Psoas muscle (tissue), 8 donors: Measurements from ENCODE around the gene RBM47. TPM values are rescaled to one million over a fixed set of nuclear protein-coding genes. Genes with fewer than 3 reads are reported as not detected.
"Not testable (repeated sequence)": the region's sequence is repeated elsewhere in the genome, so short reads cannot be mapped to it uniquely, and the experiment has no call there.

Source experiments
- ATAC-seq, 4 donors: fragments of 200-7000 bp; cut with Tn5 transposase; one replicate each; pipeline ENCODE4 v1.9.1; 2020; ENCODE audit warnings: moderate library complexity in 3 of 4, mild to moderate bottlenecking in 2 of 4
- DNase-seq, 2 donors: peaks; one replicate each; pipeline ENCODE4 v3.0.0-alpha.2; 2020
- H3K27ac ChIP-seq: fragments of 200-600 bp; one replicate; pipeline ENCODE4 v1.8.0; 2022
- H3K27me3 ChIP-seq, 3 donors: fragments of 200-600 bp in 1 of 3; one replicate each; pipeline versions ENCODE4 v1.6.1 to v1.8.0; 2013 to 2022; ENCODE audit warnings: low read length in 2 of 3, mild to moderate bottlenecking in 2 of 3, moderate library complexity in 1 of 3; ENCODE audit not compliant: insufficient read depth in 3 of 3
- H3K36me3 ChIP-seq, 2 donors: fragments of 200-600 bp in 1 of 2; one replicate each; pipeline versions ENCODE4 v1.6.1 to v1.8.0; 2013 to 2022; ENCODE audit warnings: low read depth in 1 of 2, mild to moderate bottlenecking in 1 of 2, moderate library complexity in 1 of 2; ENCODE audit not compliant: insufficient read depth in 1 of 2
- H3K4me1 ChIP-seq: fragments of 200-600 bp; one replicate; pipeline ENCODE4 v1.8.0; 2022
- H3K4me3 ChIP-seq: fragments of 200-600 bp; one replicate; pipeline ENCODE4 v1.8.0; 2022; ENCODE audit warnings: mild to moderate bottlenecking
- H3K9me3 ChIP-seq: fragments of 200-600 bp; one replicate; pipeline ENCODE4 v1.8.0; 2022
- WGBS, 3 donors: extraction: QIAGEN DNeasy Blood & Tissue Kit; methylation state at CpG; one replicate each; pipeline versions ENCODE4 v1.1.6 to v1.1.7; 2013; 5-methylcytosine and 5-hydroxymethylcytosine counted together
- intact Hi-C, 2 donors: fragments of 100-400 bp; cut with DNase I; formaldehyde crosslinking; loops; one replicate each; pipeline versions ENCODE4 v1.11.0 to v1.14.2; 2022
- polyA plus RNA-seq, 3 donors: library from polyadenylated mRNA; stranded (reverse); fragments of 200-250 nt; gene quantifications; one replicate each; pipeline ENCODE4 v1.2.3, GENCODE V29; 2013
- total RNA-seq, 4 donors: library from RNA; stranded (reverse); fragmentation: NEBNext Ultra II Directional in 2 of 4; extraction: Animal tissue kit (Norgen Biotek cat#: 25700) in 2 of 4; gene quantifications; one replicate each; pipeline versions ENCODE4 v1.2.1 to v1.2.4, GENCODE V29; 2021 to 2023
- TF ChIP-seq, protein P1 (sequence below): fragments of 200-600 bp; IDR thresholded peaks from one replicate; pipeline ENCODE4 v1.8.0; 2022; ENCODE audit warnings: antibody characterized with exemption
- donor health status: healthy with polysubstance abuse.
- donor health status: DM: no; HTN: no; CAD: no; lungs with moderate emphysema.
- donor health status: Bipolar disorder and iron deficiency.
- donor health status: healthy.
- donor health status: DM: yes; HTN: yes; CAD: no.
- donor health status: DM: no; HTN: no; CAD: no.
- donor health status: DM: no; HTN: no; CAD: no.
- donor health status: DM: yes; HTN: yes; CAD: no.

The RBM47 gene
- total and polyA plus RNA-seq, 7 donors = 0.17 to 2.3 (median 1.2) TPM

DNA sequence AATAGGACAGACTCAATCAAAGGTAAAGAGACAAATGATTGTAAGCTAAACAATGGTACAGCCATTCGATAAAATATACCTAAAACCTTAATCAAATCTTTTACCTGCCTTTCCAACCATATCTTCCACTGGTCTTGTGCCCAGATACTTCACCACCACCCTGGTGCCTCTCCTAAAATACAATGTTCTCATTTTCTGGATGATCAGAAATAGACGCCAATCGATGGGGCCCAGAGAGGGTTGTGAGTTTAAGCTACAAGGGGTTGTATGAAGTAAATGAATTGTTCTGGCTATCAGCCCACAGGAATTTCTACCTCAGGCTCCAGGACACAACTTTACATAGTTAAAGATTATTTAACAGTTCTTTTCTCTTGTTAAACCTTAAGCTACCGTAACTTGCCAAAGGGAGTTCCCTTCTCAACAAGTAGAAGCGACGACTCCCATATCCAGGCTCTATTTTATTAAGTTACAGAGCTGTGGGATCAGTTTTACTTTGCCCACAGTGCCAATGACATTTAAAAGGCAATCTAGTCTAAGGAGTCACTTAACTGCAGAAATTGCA lies 195.5 kb downstream of the RBM47 start:
- DNase-seq (no peak), ATAC-seq (no peak)
- TF ChIP-seq, protein P1, sequence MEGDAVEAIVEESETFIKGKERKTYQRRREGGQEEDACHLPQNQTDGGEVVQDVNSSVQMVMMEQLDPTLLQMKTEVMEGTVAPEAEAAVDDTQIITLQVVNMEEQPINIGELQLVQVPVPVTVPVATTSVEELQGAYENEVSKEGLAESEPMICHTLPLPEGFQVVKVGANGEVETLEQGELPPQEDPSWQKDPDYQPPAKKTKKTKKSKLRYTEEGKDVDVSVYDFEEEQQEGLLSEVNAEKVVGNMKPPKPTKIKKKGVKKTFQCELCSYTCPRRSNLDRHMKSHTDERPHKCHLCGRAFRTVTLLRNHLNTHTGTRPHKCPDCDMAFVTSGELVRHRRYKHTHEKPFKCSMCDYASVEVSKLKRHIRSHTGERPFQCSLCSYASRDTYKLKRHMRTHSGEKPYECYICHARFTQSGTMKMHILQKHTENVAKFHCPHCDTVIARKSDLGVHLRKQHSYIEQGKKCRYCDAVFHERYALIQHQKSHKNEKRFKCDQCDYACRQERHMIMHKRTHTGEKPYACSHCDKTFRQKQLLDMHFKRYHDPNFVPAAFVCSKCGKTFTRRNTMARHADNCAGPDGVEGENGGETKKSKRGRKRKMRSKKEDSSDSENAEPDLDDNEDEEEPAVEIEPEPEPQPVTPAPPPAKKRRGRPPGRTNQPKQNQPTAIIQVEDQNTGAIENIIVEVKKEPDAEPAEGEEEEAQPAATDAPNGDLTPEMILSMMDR = no peak
- Histone ChIP-seq H3K9me3 (no peaks in the 10 kb centered on the region), H3K4me1 (no peaks in the 10 kb centered on the region), H3K27me3 (no peaks in the 10 kb centered on the region), H3K36me3 (no peaks in the 10 kb centered on the region), H3K4me3 (no peak overlapping the region), H3K27ac (no peak overlapping the region)
- WGBS, 3 donors = 84 to 90% (median 86%) methylated on average over 6 of the region's 6 CpGs
- intact Hi-C loops = no loop called here

DNA sequence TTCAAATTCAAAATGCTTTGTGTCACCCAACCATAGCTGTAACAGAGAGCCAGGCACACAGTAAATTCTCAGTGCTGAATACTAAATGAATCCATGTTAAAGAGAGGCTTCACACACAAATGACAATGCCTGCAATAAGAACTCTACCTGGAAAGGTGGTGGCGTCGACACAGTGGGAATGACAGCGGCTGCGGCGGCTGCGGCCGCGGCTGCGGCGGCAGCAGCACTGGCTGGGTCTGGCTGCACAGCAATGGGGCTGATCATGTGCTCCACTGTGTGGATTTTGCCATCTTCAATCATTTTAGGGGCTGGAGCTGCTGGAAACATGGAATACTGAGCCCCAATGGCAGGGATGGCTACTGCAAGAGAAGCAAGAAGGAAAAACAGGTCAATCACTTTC lies 197.2 kb downstream of the RBM47 start:
- Histone ChIP-seq H3K4me1 (no peaks in the 10 kb centered on the region), H3K27ac (no peak overlapping the region), H3K9me3 (no peaks in the 10 kb centered on the region), H3K4me3 (no peak overlapping the region), H3K36me3 (no peaks in the 10 kb centered on the region), H3K27me3 (no peaks in the 10 kb centered on the region)
- DNase-seq (no peak), ATAC-seq (no peak)
- intact Hi-C loops = no loop called here
- TF ChIP-seq, protein P1 = no peak
- 97 to 98% (median 97%) methylated on average over 10 of the region's 10 CpGs for WGBS, 3 donors

DNA sequence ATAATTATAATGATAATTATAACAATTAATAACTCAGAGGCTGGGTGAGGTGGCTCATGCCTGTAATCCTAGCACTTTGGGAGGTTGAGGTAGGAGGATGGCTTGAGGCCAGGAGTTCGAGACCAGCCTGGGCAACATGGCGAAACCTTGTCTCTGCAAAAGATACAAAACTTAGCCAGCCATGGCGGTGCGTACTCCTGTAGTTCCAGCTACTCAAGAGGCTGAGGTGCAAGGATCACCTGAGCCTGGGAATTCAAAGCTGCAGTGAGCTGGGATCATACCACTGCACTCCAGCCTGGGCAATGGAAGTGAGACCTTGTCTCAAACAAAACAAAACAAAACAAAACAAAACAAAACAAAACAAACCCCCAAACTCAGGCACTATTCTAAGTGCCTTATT lies 201.8 kb downstream of the RBM47 start:
- intact Hi-C loops, H3K4me3 ChIP-seq, H3K27ac ChIP-seq, ATAC-seq, H3K4me1 ChIP-seq, H3K27me3 ChIP-seq, H3K36me3 ChIP-seq, H3K9me3 ChIP-seq, DNase-seq: not testable (repeated sequence)
- 92 to 97% (median 94%) methylated on average over 4 of the region's 4 CpGs for WGBS, 3 donors

DNA sequence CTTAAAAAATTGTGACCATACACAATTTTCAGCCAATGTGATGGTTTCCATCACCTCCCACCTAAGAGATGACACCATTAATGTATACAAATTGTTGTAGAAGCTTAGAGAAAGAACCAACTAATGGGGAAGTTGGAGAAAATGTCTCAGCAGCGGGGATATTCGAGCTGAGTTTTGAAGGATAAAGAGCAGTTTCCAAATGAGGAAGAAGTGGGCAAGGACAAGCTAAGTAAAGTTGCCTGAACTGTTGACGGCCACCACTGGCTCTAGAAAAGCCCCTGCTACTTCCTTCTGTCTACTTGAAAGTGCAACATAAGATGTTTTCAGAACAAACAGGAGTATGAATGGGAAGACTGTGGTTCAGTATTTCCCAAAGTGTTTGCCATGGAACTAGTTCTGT lies 202.5 kb downstream of the RBM47 start:
- 67 to 77% (median 76%) methylated on average over 3 of the region's 3 CpGs for WGBS, 3 donors

DNA sequence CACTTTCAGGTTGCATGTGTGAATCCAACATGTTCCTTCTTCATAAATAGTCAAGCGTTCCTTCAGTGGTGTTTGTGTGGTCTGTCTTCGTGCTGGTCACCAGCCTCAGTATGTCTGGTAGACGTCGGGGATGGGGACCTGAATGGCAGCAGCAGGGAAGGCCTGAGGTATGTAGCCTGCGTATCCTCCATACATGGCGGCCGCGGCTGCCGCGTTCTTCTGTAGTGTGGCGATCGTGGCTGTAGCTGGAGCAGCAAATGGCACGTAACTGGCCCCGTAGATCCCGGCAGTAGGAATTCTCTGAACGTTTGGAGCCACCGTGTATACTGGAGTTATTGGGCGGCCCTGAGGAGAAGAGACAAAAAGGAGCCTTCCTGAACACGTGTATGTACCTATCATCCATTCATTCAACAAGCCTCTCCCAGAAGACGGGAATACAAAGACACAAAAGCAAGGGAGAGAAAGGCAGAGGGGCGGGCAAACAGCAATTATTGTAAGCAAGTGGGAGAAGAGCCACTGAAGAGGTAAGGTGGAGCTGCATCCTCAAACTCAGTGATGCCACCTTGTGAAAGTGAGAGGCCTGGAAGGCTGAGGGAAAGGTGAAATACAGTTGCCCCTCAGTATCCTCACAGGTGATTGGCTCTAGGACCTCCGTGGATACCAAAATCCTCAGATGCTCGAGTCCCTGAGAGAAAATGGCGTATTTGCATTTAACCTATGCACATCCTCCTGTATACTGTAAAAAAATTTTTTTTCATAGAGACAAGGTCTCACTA lies 203.7 kb downstream of the RBM47 start:
- WGBS, 3 donors = 92 to 94% (median 93%) methylated on average over 24 of the region's 24 CpGs
- H3K4me1 ChIP-seq = no peaks in the 10 kb centered on the region
- no peak overlapping the region for H3K27ac ChIP-seq
- H3K9me3 ChIP-seq = no peaks in the 10 kb centered on the region
- H3K4me3 ChIP-seq = no peak overlapping the region
- TF ChIP-seq, protein P1 = no peak
- DNase-seq (no peak), ATAC-seq (no peak)
- intact Hi-C loops = no loop called here
- H3K27me3 ChIP-seq = no peaks in the 10 kb centered on the region
- no peaks in the 10 kb centered on the region for H3K36me3 ChIP-seq

More for the DNA sequence above, 202.5 kb downstream of the RBM47 start:
- Histone ChIP-seq H3K36me3 (no peaks in the 10 kb centered on the region), H3K27me3 (no peaks in the 10 kb centered on the region), H3K9me3 (no peaks in the 10 kb centered on the region), H3K4me3 (no peak overlapping the region), H3K4me1 (no peaks in the 10 kb centered on the region), H3K27ac (no peak overlapping the region)
- ATAC-seq (no peak), DNase-seq (no peak)
- TF ChIP-seq, protein P1 = no peak
- intact Hi-C loops = no loop called here
